Mucosa of descending colon (tissue), 3 donors: ENCODE results near the gene SOHLH1. TPM values are rescaled to one million over a fixed set of nuclear protein-coding genes. Genes with fewer than 3 reads are reported as not detected.

Experiments
- ATAC-seq: fragments of 200-7000 bp; cut with Tn5 transposase; one replicate; pipeline ENCODE4 v1.9.1; 2020; ENCODE audit warnings: mild to moderate bottlenecking, moderate library complexity
- DNase-seq, 3 donors: peaks; one replicate each; pipeline ENCODE4 v3.0.0-alpha.2; 2020
- H3K36me3 ChIP-seq: fragments of 200-600 bp; one replicate; pipeline ENCODE4 v1.8.0; 2021; ENCODE audit warnings: low read depth, mild to moderate bottlenecking
- H3K4me1 ChIP-seq: fragments of 200-600 bp; one replicate; pipeline ENCODE4 v1.8.0; 2021; ENCODE audit warnings: low read depth, mild to moderate bottlenecking
- H3K4me3 ChIP-seq: fragments of 200-600 bp; one replicate; pipeline ENCODE4 v1.8.0; 2021; ENCODE audit warnings: mild to moderate bottlenecking
- H3K9me3 ChIP-seq: fragments of 200-600 bp; one replicate; pipeline ENCODE4 v1.8.0; 2021; ENCODE audit warnings: mild to moderate bottlenecking
- intact Hi-C, 2 donors: fragments of 100-400 bp; cut with DNase I in 1 of 2; cut with micrococcal nuclease in 1 of 2; formaldehyde crosslinking; loops; one replicate each; pipeline versions ENCODE4 v1.11.0 to v1.11.1; 2022; cut with DNase I, micrococcal nuclease
- long read RNA-seq, 2 donors: library from polyadenylated mRNA; unstranded; transcript quantifications; one replicate each; pipeline ENCODE4 v2.0.0, GENCODE V29; 2019 to 2021
- total RNA-seq, 3 donors: library from RNA; stranded (reverse); fragmentation: NEBNext Ultra II Directional in 2 of 3; extraction: Animal tissue kit (Norgen Biotek cat#: 25700) in 2 of 3; gene quantifications; one replicate each; pipeline versions ENCODE4 v1.2.1 to v1.2.4, GENCODE V29; 2021 to 2023
- TF ChIP-seq, protein P1 (sequence below): fragments of 200-600 bp; IDR thresholded peaks from one replicate; pipeline ENCODE4 v1.8.0; 2022; ENCODE audit warnings: antibody characterized with exemption, mild to moderate bottlenecking
- donor health status: DM: no; HTN: no; CAD: no; lungs with moderate emphysema.
- donor health status: DM: no; HTN: no; CAD: no.
- donor health status: DM: no; HTN: yes; CAD: no.

SOHLH1 gene, protein sequence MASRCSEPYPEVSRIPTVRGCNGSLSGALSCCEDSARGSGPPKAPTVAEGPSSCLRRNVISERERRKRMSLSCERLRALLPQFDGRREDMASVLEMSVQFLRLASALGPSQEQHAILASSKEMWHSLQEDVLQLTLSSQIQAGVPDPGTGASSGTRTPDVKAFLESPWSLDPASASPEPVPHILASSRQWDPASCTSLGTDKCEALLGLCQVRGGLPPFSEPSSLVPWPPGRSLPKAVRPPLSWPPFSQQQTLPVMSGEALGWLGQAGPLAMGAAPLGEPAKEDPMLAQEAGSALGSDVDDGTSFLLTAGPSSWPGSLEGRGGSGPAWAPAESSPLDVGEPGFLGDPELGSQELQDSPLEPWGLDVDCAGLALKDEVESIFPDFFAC
- not detected for total RNA-seq
- long read RNA-seq, donor 1 = 0 reads
- long read RNA-seq, donor 2 = 0 reads

DNA sequence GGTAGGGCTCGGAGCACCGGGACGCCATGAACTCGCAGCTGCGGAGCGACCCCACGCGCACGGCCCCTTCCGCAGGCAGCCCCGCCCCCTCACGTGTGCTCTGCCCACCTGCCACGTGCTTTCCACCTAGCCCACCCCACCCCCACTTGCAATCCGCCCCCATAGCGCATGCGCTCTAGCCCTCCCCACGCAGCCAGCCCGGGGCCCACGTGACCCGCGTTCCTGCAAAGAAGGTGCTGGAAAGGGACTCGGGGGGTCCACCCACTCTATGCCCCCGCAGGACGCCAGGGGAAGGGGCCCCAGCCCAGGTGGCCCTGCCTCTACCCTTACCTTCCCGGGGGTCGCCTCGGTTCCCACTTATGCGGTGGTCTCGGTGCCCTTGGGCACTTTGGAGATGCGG is at the start of gene SOHLH1:
SOHLH1 (minus strand) TSS at position 42 of the 400 bp plus-strand sequence; CDS start at position 28, 14 bp downstream.
- Histone ChIP-seq H3K4me1 (peaks cover 4% of the 10 kb centered on the region), H3K9me3 (no peaks in the 10 kb centered on the region), H3K36me3 (no peaks in the 10 kb centered on the region), H3K4me3 (no peak within 1 kb of the TSS)
- intact Hi-C loops = no loop called here
- DNase-seq (no peak), ATAC-seq (no peak)
- TF ChIP-seq, protein P1, sequence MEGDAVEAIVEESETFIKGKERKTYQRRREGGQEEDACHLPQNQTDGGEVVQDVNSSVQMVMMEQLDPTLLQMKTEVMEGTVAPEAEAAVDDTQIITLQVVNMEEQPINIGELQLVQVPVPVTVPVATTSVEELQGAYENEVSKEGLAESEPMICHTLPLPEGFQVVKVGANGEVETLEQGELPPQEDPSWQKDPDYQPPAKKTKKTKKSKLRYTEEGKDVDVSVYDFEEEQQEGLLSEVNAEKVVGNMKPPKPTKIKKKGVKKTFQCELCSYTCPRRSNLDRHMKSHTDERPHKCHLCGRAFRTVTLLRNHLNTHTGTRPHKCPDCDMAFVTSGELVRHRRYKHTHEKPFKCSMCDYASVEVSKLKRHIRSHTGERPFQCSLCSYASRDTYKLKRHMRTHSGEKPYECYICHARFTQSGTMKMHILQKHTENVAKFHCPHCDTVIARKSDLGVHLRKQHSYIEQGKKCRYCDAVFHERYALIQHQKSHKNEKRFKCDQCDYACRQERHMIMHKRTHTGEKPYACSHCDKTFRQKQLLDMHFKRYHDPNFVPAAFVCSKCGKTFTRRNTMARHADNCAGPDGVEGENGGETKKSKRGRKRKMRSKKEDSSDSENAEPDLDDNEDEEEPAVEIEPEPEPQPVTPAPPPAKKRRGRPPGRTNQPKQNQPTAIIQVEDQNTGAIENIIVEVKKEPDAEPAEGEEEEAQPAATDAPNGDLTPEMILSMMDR = no peak

DNA sequence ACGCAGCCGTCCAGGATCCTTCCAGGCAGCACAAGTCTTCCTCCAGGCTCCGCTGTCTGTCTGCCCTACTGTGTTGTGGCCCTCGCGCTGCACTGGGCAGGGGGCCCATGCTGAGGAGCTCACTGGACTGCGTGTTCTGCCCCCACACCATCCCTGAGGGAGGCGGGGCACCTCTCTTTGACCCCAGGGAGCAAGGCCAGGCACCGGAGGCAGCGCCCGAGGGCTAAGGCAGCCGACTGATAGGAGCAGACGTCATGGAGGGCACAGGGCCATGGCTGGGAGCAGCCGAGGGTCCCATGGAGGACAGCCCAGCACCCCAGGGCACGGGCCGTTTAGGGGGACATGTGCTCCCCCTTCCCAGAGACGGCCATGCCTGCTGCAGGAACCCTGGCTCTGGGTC is 49.4 kb upstream of the SOHLH1 start:
- DNase-seq (no peak), ATAC-seq (no peak)
- TF ChIP-seq, protein P1 = no peak
- Histone ChIP-seq H3K4me1 (no peaks in the 10 kb centered on the region), H3K4me3 (no peak overlapping the region), H3K9me3 (no peaks in the 10 kb centered on the region), H3K36me3 (no peaks in the 10 kb centered on the region)
- intact Hi-C loops = no loop called here

GRCh38 chr9:135747311-135747710 is 48.0 kb upstream of the SOHLH1 start:
- DNase-seq = no peak
- Histone ChIP-seq H3K36me3 (no peaks in the 10 kb centered on the region), H3K4me3 (no peak overlapping the region), H3K4me1 (no peaks in the 10 kb centered on the region), H3K9me3 (no peaks in the 10 kb centered on the region)
- intact Hi-C loops = no loop called here
- TF ChIP-seq, protein P1 = no peak
- ATAC-seq = no peak

DNA sequence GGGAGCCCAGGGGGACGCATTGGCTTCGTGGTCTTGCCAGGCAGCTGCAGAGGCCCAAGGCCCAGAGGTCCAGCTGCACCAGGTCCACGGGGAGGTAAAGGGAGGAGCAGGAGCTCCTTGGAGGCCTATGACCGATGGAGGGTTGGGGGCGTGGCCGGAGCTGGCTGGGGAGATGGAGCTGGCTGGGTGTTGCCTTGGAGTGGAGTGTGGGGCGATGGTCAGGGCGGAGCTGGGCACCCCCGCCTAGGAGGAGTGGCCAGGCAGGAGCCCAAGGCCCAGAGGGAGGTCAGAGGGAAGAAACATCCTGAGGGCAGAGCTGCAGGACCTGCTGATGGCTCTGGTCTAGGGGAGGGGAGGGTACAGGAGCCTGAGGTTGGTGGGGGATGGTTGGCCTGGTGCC is 47.3 kb upstream of the SOHLH1 start:
- DNase-seq (no peak), ATAC-seq (no peak)
- Histone ChIP-seq H3K4me3 (no peak overlapping the region), H3K4me1 (no peaks in the 10 kb centered on the region), H3K9me3 (no peaks in the 10 kb centered on the region), H3K36me3 (no peaks in the 10 kb centered on the region)
- TF ChIP-seq, protein P1 = no peak
- intact Hi-C loops = no loop called here

GRCh38 chr9:135745686-135746324 is 46.5 kb upstream of the SOHLH1 start:
- H3K4me1 ChIP-seq = no peaks in the 10 kb centered on the region
- no peak for DNase-seq
- H3K9me3 ChIP-seq = no peaks in the 10 kb centered on the region
- H3K4me3 ChIP-seq = no peak overlapping the region
- intact Hi-C loops = no loop called here
- TF ChIP-seq, protein P1 = no peak
- no peaks in the 10 kb centered on the region for H3K36me3 ChIP-seq
- ATAC-seq = no peak
